HG03025 (cell line): ENCODE measurements around the gene PIGO.

Source experiments
- ATAC-seq: cut with Tn5 transposase; IDR thresholded peaks from one replicate; pipeline ENCODE4 v1.9.1; 2021; ENCODE audit warnings: mild to moderate bottlenecking, moderate library complexity; ENCODE audit not compliant: unreplicated experiment, low FRiP score

Gene PIGO

GRCh38 chr9:35073279-35073612 lies 23.1 kb downstream of the PIGO start:
- no peak for ATAC-seq

GRCh38 chr9:35072461-35073278 lies 23.7 kb downstream of the PIGO start, which contains the start of gene VCP:
Gene VCP (minus strand): TSS chr9:35072625. CDS start chr9:35072353, 272 bp downstream.
- ATAC-seq: peak; percentile 87

GRCh38 chr9:35071814-35072460 lies 24.5 kb downstream of the PIGO start:
- ATAC-seq: peak; percentile 45

- no peak for ATAC-seq
Observed at GRCh38 chr9:35070823-35071813, 25.3 kb downstream of the PIGO start.

GRCh38 chr9:35069020-35069419 lies 27.4 kb downstream of the PIGO start:
- ATAC-seq: no peak

- no peak for ATAC-seq
Observed at GRCh38 chr9:35067056-35067455, 29.3 kb downstream of the PIGO start.

- ATAC-seq: no peak
Observed at GRCh38 chr9:35060548-35061207, 35.7 kb downstream of the PIGO start.

- ATAC-seq: no peak
Observed at GRCh38 chr9:35059438-35059837, 37.0 kb downstream of the PIGO start.

- no peak for ATAC-seq
Observed at GRCh38 chr9:35057271-35057620, 39.1 kb downstream of the PIGO start.

GRCh38 chr9:35056571-35057270 lies 39.7 kb downstream of the PIGO start:
- no peak for ATAC-seq

- no peak for ATAC-seq
Observed at GRCh38 chr9:35054871-35055644, 41.3 kb downstream of the PIGO start.

- no peak for ATAC-seq
Observed at GRCh38 chr9:35054185-35054835, 42.1 kb downstream of the PIGO start.

- no peak for ATAC-seq
Observed at GRCh38 chr9:35051069-35051967, 45.1 kb downstream of the PIGO start.

GRCh38 chr9:35048511-35048910 lies 47.9 kb downstream of the PIGO start:
- ATAC-seq: no peak

GRCh38 chr9:35044071-35044470 lies 52.3 kb downstream of the PIGO start:
- no peak for ATAC-seq

- ATAC-seq: no peak
Observed at GRCh38 chr9:35042891-35043545, 53.4 kb downstream of the PIGO start.

GRCh38 chr9:35042081-35042604 lies 54.2 kb downstream of the PIGO start:
- no peak for ATAC-seq
